Measurements from ENCODE around the gene TBCK. TPM values are rescaled to one million over a fixed set of nuclear protein-coding genes. Genes with fewer than 3 reads are reported as not detected.

TBCK gene
- polyA plus RNA-seq, 1 of the 3 experiments (the other 2 are of a cell fraction), result 14.6 TPM

GRCh38 chr4:106304632-106305031 is 11.4 kb downstream of the TBCK start (continued):
- TF ChIP-seq CTCF (IDR thresholded peaks at IDR 0.05), result no peak
- TF ChIP-seq YY1 (IDR thresholded peaks at IDR 0.05; ENCODE audit: low read depth), result no peak
- TF ChIP-seq SIN3A (IDR thresholded peaks at IDR 0.05; ENCODE audit: borderline replicate concordance, low read depth, low read length), result no peak
- TF ChIP-seq MEF2A (IDR thresholded peaks at IDR 0.05; ENCODE audit: borderline replicate concordance, low read depth), result no peak
- no peak for TF ChIP-seq FOXJ3 (CRISPR knock-in tag; IDR thresholded peaks at IDR 0.05)
- no peak for TF ChIP-seq EZH2phosphoT487 (IDR thresholded peaks at IDR 0.05; ENCODE audit: borderline replicate concordance, low read depth)
- no peak for TF ChIP-seq TEAD4 (IDR thresholded peaks at IDR 0.05; ENCODE audit: borderline replicate concordance, insufficient read depth)
- no peak for TF ChIP-seq FOXM1 (IDR thresholded peaks at IDR 0.05; ENCODE audit: low read depth)
- no peak for TF ChIP-seq RCOR1 (IDR thresholded peaks at IDR 0.05; ENCODE audit: low read length)
- no peak for TF ChIP-seq TAF1 (IDR thresholded peaks at IDR 0.05; ENCODE audit: borderline replicate concordance, low read depth, low read length)
- TF ChIP-seq SMC3 (IDR thresholded peaks at IDR 0.05; ENCODE audit: low read depth, low read length), result no peak
- no peak for TF ChIP-seq GABPA (IDR thresholded peaks at IDR 0.05; ENCODE audit: low read depth)
- no peak for TF ChIP-seq TCF12 (IDR thresholded peaks at IDR 0.05)

- WGBS (ENCODE audit: low lambda C conversion rate), result 94% methylated on average over 3 of the region's 3 CpGs
- H4K20me1 ChIP-seq (ENCODE audit: insufficient read depth), result no peaks in the 10 kb centered on the region
- H3K9me2 ChIP-seq, result no peaks in the 10 kb centered on the region
- peaks cover 35 to 41% of the 10 kb centered on the region in 2 experiments for H3K36me3 ChIP-seq (replicated peaks in 1 of 2; ENCODE audit: control insufficient read depth in 1 of 2, insufficient read depth in 2 of 2, low read length in 1 of 2)
- no peaks in the 10 kb centered on the region for H3K27me3 ChIP-seq (ENCODE audit: insufficient read depth)
- H3K9me3 ChIP-seq, result no peaks in the 10 kb centered on the region
- no peak overlapping the region for H3K4me2 ChIP-seq
- H3K4me3 ChIP-seq (ENCODE audit: low read depth in 2 of 2, low read length in 1 of 2), result no peak overlapping the region
- H3F3A ChIP-seq (replicated peaks; ENCODE audit: insufficient read depth), result peaks cover 8% of the 10 kb centered on the region
- no peak overlapping the region for H3K9ac ChIP-seq
- CTCF ChIA-PET, result interaction anchor here (0.8 to 1.1 kb wide), 2 partner anchors 10 to 25 kb away, joined by 3 read pairs; no protein-coding TSS in a partner anchor
- DNase-seq, result no peak
- H3K79me2 ChIP-seq (ENCODE audit: insufficient read depth), result peaks cover 10% of the 10 kb centered on the region; the same call in 1 of the 2 replicates
- no peak overlapping the region for H2AFZ ChIP-seq (ENCODE audit: low read depth)
- H3K27ac ChIP-seq (ENCODE audit: low read depth in 2 of 2, low read length in 1 of 2), result peak overlapping the region in 1 of 2 experiments; percentile 43; a peak in 1 of 4 replicates
- POLR2A ChIA-PET, result interaction anchor here (0.6 kb wide), 1 partner anchor 10 kb away, joined by 4 read pairs; no protein-coding TSS in a partner anchor
- peaks cover 0 to 8% of the 10 kb centered on the region in 2 experiments; a peak in 3 of 4 replicates for H3K4me1 ChIP-seq (ENCODE audit: control insufficient read depth in 1 of 2, insufficient read depth in 2 of 2, low read depth in 1 of 2, low read length in 1 of 2)
- TF ChIP-seq NFIC (IDR thresholded peaks at IDR 0.05; ENCODE audit: borderline replicate concordance) (no peak), REST (IDR thresholded peaks at IDR 0.05; ENCODE audit: low read depth, low read length) (no peak), ZBTB33 (IDR thresholded peaks at IDR 0.05; ENCODE audit: borderline replicate concordance, low read depth) (no peak), TAF1 (IDR thresholded peaks at IDR 0.05; ENCODE audit: borderline replicate concordance, low read depth, low read length) (no peak), EP300 (IDR thresholded peaks at IDR 0.05; ENCODE audit: borderline replicate concordance in 1 of 2, low read depth in 1 of 2, low read length in 1 of 2) (no peak), SIN3A (IDR thresholded peaks at IDR 0.05; ENCODE audit: borderline replicate concordance, low read depth, low read length) (no peak), POLR2AphosphoS5 (IDR thresholded peaks at IDR 0.05; ENCODE audit: low read depth, low read length) (no peak), FOXM1 (IDR thresholded peaks at IDR 0.05; ENCODE audit: low read depth) (no peak), RCOR1 (IDR thresholded peaks at IDR 0.05; ENCODE audit: low read length) (no peak), RAD21 (IDR thresholded peaks at IDR 0.05; ENCODE audit: low read length) (no peak), CTCF (IDR thresholded peaks at IDR 0.05) (no peak), GATA2 (CRISPR knock-in tag; IDR thresholded peaks at IDR 0.05) (no peak), EZH2phosphoT487 (IDR thresholded peaks at IDR 0.05; ENCODE audit: borderline replicate concordance, low read depth) (no peak)
These were observed 12.3 kb downstream of the TBCK start for GRCh38 chr4:106303548-106304281.

Data from SK-N-SH (cell line).